Astrocyte (in vitro differentiated cells and primary cell): ENCODE results near the gene STK17A.

ENCODE experiments used
- EZH2 ChIP-seq: IDR thresholded peaks from 2 replicates; pipeline ENCODE4 v1.6.1; 2012; ENCODE audit warnings: mild to moderate bottlenecking, low read length, inconsistent platforms; ENCODE audit not compliant: insufficient read depth
- TF ChIP-seq, protein P1 (sequence below): IDR thresholded peaks from 2 replicates; pipeline ENCODE4 v1.5.1; 2011; ENCODE audit warnings: low read depth, mild to moderate bottlenecking, inconsistent platforms, low read length, moderate library complexity; ENCODE audit not compliant: insufficient read depth

GRCh38 chr7:43576241-43576640 is 6.7 kb upstream of the STK17A start:
- TF ChIP-seq, protein P1, sequence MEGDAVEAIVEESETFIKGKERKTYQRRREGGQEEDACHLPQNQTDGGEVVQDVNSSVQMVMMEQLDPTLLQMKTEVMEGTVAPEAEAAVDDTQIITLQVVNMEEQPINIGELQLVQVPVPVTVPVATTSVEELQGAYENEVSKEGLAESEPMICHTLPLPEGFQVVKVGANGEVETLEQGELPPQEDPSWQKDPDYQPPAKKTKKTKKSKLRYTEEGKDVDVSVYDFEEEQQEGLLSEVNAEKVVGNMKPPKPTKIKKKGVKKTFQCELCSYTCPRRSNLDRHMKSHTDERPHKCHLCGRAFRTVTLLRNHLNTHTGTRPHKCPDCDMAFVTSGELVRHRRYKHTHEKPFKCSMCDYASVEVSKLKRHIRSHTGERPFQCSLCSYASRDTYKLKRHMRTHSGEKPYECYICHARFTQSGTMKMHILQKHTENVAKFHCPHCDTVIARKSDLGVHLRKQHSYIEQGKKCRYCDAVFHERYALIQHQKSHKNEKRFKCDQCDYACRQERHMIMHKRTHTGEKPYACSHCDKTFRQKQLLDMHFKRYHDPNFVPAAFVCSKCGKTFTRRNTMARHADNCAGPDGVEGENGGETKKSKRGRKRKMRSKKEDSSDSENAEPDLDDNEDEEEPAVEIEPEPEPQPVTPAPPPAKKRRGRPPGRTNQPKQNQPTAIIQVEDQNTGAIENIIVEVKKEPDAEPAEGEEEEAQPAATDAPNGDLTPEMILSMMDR = no peak
- TF ChIP-seq EZH2 = no peak
